A673 (cell line): ENCODE results near the gene CCL3. TPM values are rescaled to one million over a fixed set of nuclear protein-coding genes. Genes with fewer than 3 reads are reported as not detected.

Source experiments
- BruUV-seq: library from RNA; stranded (reverse); fragments of 400-500 nt; replicated peaks from 2 replicates; lab custom pipeline; 2021; lab: Mats Ljungman, UMichigan
- CTCF ChIA-PET: fragments of 300-600 bp; sonication (Branson Sonifier 250); formaldehyde crosslinking; loops from one replicate; lab custom pipeline; 2022; ENCODE audit warnings: antibody characterized with exemption; lab: Charles Lee
- POLR2A ChIA-PET: fragments of 300-600 bp; sonication (Branson Sonifier 250); formaldehyde crosslinking; loops from one replicate; lab custom pipeline; 2022; ENCODE audit warnings: antibody characterized with exemption; ENCODE audit not compliant: low non-redundant PET; lab: Charles Lee
- DNase-seq: peaks from one replicate; pipeline ENCODE4 v3.0.0-alpha.2; 2015; ENCODE audit warnings: low spot score
- H3K27ac ChIP-seq: fragments of 200-600 bp; sonication (generic); 2 replicates; pipeline ENCODE4 v1.5.1; 2016; ENCODE audit warnings: mixed run types, low read depth, mild to moderate bottlenecking, mixed read lengths, antibody characterized with exemption, low read length; ENCODE audit not compliant: poor library complexity, severe bottlenecking
- H3K27me3 ChIP-seq: fragments of 200-600 bp; sonication (generic); replicated peaks from 2 replicates; pipeline ENCODE4 v1.6.1; 2017; ENCODE audit warnings: mixed run types, low read depth, mild to moderate bottlenecking, mixed read lengths, antibody characterized with exemption, low read length; ENCODE audit not compliant: insufficient read depth, poor library complexity
- H3K36me3 ChIP-seq: fragments of 200-600 bp; sonication (generic); 2 replicates; pipeline ENCODE4 v1.6.1; 2016; ENCODE audit warnings: mixed run types, mild to moderate bottlenecking, mixed read lengths, antibody characterized with exemption, low read length; ENCODE audit not compliant: insufficient read depth, poor library complexity, severe bottlenecking
- H3K4me1 ChIP-seq: fragments of 200-600 bp; sonication (generic); 2 replicates; pipeline ENCODE4 v1.6.1; 2017; ENCODE audit warnings: mixed run types, mild to moderate bottlenecking, mixed read lengths, antibody characterized with exemption, low read length; ENCODE audit not compliant: insufficient read depth, poor library complexity, severe bottlenecking
- H3K4me3 ChIP-seq: fragments of 200-600 bp; sonication (generic); 2 replicates; pipeline ENCODE4 v1.5.1; 2016; ENCODE audit warnings: low read depth, mixed run types, mild to moderate bottlenecking, mixed read lengths, low read length; ENCODE audit not compliant: poor library complexity, severe bottlenecking
- H3K9me3 ChIP-seq: fragments of 200-600 bp; sonication (generic); 2 replicates; pipeline ENCODE4 v1.6.1; 2016; ENCODE audit warnings: mixed run types, low read depth, mild to moderate bottlenecking, mixed read lengths, antibody characterized with exemption, low read length; ENCODE audit not compliant: poor library complexity, severe bottlenecking
- CTCF ChIP-seq: fragments of 300-800, 200-600 bp; sonication (generic); conservative IDR thresholded peaks from 2 replicates; pipeline ENCODE4 v1.5.1; 2017; ENCODE audit warnings: low read depth, mild to moderate bottlenecking, antibody characterized with exemption, low read length, moderate library complexity, mixed read lengths
- EZH2 ChIP-seq: fragments of 200-600 bp; sonication (generic); IDR thresholded peaks from 2 replicates; pipeline ENCODE4 v1.6.1; 2017; ENCODE audit warnings: borderline replicate concordance, low read depth, mild to moderate bottlenecking, mixed read lengths, antibody characterized with exemption, low read length; ENCODE audit not compliant: poor library complexity, severe bottlenecking
- intact Hi-C: fragments of 100-400 bp; cut with micrococcal nuclease; formaldehyde crosslinking; loops from one replicate; pipeline ENCODE4 v1.10.0; 2022; ENCODE audit not compliant: unreplicated experiment
- total RNA-seq: library from RNA; stranded (reverse); gene quantifications from 2 replicates; pipeline ENCODE4 v1.2.3, GENCODE V29; 2021

CCL3 gene
- total RNA-seq, 1 experiment from 2014 or later = not detected

GRCh38 chr17:36135465-36135864 is 45.5 kb upstream of the CCL3 start:
- Histone ChIP-seq H3K36me3 (no peaks in the 10 kb centered on the region), H3K27me3 (no peaks in the 10 kb centered on the region), H3K4me1 (no peaks in the 10 kb centered on the region), H3K27ac (no peak overlapping the region), H3K9me3 (no peaks in the 10 kb centered on the region), H3K4me3 (no peak overlapping the region)
- DNase-seq = no peak
- TF ChIP-seq EZH2 = no peak
- no peak for TF ChIP-seq CTCF
- no TSS peak for BruUV-seq
- intact Hi-C loops = no loop called here
- POLR2A ChIA-PET = no interaction called here
- CTCF ChIA-PET = no interaction called here

DNA sequence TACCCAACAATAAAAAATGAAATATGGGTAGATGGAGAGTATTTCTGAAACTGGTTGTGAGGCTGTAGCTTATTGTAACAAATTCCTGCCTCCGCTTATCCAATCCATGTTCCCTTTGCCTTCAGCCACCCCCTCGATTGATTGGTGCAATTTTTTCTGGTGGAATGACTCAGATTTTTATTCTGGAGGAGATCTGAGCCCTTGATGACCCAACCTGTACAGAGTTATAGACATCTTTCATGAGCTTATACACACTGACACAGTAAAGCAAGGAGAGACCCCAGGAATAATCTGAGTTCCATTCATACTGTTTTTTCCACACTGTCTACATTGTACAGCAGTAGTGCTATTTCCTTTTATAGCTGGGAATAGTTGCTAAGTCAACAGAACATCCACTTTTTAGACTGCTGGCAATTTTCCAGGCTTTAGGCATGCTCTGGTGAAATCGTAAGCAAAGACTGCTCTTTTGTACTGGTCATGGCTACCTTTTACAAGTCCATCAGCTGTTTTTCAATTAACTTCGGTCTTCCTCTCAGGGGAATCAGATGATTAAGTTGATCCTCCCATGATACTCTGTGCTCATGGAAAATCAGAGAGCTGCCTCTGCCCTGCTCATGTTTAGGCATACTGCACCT is 43.8 kb upstream of the CCL3 start:
- Histone ChIP-seq H3K36me3 (no peaks in the 10 kb centered on the region), H3K4me1 (no peaks in the 10 kb centered on the region), H3K4me3 (no peak overlapping the region), H3K27me3 (no peaks in the 10 kb centered on the region), H3K27ac (no peak overlapping the region), H3K9me3 (no peaks in the 10 kb centered on the region)
- no TSS peak for BruUV-seq
- TF ChIP-seq CTCF = no peak
- no peak for TF ChIP-seq EZH2
- DNase-seq = peak; percentile 4
- ChIA-PET CTCF (no interaction called here), POLR2A (no interaction called here)
- intact Hi-C loops = no loop called here

- POLR2A ChIA-PET = no interaction called here
- no peak overlapping the region for H3K4me3 ChIP-seq
- no peak for DNase-seq
- H3K9me3 ChIP-seq = no peaks in the 10 kb centered on the region
- TF ChIP-seq CTCF (no peak), EZH2 (no peak)
- H3K27me3 ChIP-seq = no peaks in the 10 kb centered on the region
- CTCF ChIA-PET = interaction anchor here (0.7 kb wide), 2 partner anchors 60 to 157 kb away, joined by 3 to 5 read pairs; no protein-coding TSS in a partner anchor
- BruUV-seq = no TSS peak
- no peak overlapping the region for H3K27ac ChIP-seq
- H3K4me1 ChIP-seq = no peaks in the 10 kb centered on the region
- no peaks in the 10 kb centered on the region for H3K36me3 ChIP-seq
- intact Hi-C loops = no loop called here
Measured at GRCh38 chr17:36132421-36132831, 42.5 kb upstream of the CCL3 start.
